ENCODE data around the gene TOX2.

TOX2 gene

DNA sequence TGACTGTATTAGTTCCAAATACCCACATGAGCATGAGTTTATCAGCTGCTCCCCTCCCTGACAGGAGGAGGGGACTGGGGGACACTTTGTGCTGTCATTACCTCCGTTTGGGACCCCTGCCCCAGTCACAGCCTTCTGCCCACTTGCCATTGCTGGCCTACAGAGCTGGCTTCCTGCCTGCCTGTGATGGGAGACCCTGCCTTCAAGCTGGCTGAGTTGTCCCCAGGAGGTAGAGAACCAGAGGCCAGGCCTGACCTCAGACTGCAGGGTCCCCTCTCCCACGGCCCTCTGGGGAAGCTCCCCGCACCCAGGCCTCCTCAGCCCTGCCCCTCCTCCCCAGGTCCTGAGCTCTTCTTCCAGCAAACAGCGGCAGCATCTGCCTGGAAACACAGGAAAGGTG is 166.8 kb downstream of the TOX2 start:
- no peak for ATAC-seq

DNA sequence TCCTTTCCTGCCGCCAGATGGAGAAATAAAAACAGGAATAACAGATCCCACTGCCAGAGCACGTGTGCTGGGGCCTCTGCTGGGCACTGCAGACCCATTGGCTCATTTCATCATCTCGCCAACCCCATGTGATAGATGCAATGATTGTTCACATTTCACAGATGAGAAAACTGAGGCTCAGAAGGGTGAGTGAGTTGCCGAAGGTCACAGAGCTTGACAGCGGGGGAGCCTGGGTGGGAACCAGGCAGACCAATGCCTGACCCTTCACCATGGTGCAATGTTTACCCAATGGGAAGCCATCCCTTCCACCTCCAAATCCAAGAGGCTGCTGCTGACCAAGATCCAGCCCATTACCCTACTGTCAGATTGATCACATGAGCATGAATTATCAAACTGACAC is 167.2 kb downstream of the TOX2 start:
- no peak for ATAC-seq

DNA sequence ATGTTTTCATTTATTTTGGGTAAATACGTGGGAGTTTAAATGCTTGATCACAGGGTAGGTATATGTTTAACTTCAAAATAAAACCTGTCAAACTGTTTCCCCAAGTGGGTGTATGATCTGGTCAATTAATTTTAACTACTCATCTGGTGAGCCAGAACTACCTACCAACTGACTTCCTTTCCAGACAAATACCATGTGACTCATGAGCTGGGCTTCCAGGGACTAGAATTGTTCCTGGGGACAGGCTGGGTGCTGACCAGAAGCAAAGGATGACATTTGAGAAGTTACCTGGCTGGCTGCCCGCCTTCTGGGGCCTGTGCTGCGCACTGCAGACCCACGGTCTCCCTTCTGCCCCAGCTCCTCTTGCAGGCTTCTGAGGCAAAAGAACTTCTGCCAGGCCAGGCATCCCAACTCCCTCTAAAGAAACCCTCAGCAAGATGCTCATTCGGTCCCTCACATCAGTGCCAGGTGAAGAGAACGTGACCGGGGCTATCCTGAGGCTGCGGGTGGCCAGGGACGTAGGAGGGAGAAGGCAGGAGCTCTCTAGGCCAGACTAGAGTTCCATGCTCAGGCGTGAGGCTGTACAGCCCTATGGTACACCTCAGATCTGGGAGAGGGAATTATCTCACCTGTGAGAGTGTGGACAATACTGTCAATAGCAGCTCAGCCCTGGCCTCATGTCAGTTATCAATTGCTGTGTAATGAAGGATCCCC is 168.7 kb downstream of the TOX2 start:
- no peak for ATAC-seq

- ATAC-seq = no peak
Observed at GRCh38 chr20:44084439-44084838, 169.8 kb downstream of the TOX2 start.

DNA sequence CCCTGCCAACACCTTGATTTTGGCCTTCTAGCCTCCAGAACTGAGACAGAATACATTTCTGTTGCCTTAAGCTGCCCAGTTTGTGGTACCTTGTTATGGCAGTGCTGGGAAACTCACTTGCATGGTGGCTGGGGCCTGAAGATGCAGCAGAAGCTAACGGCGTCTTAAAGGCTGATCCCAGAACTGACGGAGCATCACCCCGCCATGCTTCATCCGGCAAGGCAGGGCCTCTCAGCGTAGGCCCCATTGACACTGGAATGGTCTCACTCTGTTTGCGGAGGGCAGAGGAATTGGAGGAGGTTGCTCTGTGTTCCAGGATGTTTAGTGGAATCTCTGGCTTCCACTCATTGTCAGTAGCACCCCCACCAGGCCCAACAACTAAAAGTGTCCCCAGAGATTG is 170.2 kb downstream of the TOX2 start:
- ATAC-seq = no peak

- ATAC-seq = no peak
Observed at GRCh38 chr20:44085616-44086434, 171.2 kb downstream of the TOX2 start.

DNA sequence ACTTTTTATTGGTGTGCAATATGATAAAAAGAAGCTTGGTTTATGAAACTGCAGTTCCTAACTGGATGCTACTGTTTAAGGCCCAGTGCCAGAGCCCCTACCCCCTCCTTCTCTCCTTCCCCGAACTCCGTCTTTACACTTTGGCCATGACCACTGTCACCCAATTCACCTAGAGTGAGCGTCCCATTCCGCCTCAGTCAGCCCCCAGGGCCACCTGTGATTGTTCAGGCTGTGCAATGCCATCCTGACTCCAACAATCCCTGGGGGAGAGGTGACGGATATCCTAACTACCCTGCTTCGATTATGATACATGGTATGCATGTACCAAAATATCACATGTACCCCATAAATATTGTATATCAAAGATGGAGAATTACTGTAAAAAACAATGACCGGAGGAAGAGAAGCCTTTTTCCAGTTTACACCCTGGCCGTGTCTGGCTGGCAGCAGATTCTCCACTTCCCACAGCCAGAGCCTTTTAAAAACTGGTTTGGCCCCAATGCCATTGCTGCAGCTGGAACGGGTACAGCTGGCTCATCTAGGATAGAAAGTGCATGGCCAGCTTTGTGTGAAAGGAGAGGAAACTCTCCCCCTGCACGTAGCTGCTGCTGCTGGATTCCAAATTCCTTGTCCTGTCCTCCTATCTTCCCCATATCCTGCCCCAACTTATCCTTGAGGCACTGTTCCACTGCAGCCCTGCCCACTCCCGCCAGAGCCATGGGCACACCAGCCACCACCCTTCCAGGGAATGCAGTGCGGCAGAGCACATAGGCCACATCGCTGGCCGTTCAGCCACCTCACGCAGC is 172.6 kb downstream of the TOX2 start:
- no peak for ATAC-seq

- ATAC-seq = no peak
Observed at GRCh38 chr20:44087857-44088120, 173.1 kb downstream of the TOX2 start.

DNA sequence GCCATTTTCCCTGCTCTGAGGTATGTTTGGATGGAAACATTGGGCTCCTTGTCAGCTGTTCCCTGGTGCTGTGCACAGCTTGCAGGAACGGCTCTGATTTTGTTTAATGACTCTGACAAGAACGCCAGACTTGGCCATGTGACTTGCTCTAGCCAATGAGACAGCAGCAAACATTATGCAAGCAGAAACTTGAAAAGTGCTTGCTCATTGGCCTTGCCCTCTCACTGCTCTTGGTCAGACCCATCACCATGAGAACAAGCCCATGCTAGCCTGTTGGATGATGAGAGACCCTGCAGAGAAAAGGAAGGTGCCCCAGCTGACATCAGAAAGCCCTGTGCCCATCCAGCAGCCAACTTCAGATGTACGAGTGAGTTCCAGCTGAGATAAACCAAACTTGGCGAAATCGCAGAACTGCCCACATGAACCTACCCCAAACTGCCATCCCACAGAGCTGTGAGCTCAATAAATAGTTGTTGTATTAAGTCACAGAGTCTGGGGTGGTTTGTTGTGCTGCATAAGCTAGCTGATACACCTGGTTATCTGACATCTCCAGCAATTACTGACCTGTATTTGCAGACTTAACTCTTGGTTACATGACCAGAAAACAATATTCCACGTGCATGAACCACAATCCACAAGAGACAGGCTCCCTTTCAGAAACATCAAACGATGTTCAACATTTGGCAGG is 175.5 kb downstream of the TOX2 start:
- peak; percentile 35 to 56 for ATAC-seq

DNA sequence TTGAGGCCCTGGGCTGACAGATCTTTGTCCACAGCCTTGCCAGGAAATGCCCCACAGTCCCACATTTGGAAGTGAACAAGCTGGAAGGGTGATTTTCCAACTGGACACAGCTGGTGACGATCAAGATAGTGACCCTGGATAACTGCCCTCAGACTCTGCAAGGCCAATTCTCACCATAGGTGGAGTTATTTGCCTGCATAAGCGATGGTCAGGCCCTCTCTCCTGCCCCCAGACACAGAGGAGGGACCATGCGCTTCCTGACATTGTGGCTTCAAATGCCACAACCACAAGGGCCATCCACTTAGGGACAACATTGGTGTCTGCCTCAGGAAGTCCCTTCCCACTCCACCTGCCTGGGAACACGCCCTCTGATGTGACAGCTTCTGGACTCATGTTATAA is 176.4 kb downstream of the TOX2 start:
- no peak for ATAC-seq

GRCh38 chr20:44092551-44093248 is 178.0 kb downstream of the TOX2 start:
- ATAC-seq = peak in 1 of 2 donors; percentile 36

DNA sequence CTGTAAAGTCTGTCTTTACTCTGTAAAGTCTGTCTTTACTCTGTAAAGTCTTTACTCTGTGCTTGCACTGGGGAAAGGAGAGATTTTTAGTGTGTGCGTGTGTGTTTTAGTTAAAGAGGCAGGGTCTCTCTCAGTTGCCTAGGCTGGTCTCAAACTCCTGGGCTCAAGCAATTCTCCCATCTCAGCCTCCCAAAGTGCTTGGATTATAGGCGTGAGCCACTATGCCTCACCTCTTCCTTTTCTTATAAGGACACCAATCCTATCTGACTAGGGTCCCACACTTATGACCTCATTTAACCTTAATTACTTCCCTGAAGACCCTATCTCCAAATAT is 178.6 kb downstream of the TOX2 start:
- ATAC-seq = no peak

- ATAC-seq = no peak
Observed at GRCh38 chr20:44095831-44096230, 181.2 kb downstream of the TOX2 start.

- ATAC-seq = no peak
Observed at GRCh38 chr20:44097521-44098255, 183.0 kb downstream of the TOX2 start.

- ATAC-seq = no peak
Observed at GRCh38 chr20:44098256-44098630, 183.6 kb downstream of the TOX2 start.

- no peak for ATAC-seq
Observed at GRCh38 chr20:44098657-44099056, 184.0 kb downstream of the TOX2 start.

DNA sequence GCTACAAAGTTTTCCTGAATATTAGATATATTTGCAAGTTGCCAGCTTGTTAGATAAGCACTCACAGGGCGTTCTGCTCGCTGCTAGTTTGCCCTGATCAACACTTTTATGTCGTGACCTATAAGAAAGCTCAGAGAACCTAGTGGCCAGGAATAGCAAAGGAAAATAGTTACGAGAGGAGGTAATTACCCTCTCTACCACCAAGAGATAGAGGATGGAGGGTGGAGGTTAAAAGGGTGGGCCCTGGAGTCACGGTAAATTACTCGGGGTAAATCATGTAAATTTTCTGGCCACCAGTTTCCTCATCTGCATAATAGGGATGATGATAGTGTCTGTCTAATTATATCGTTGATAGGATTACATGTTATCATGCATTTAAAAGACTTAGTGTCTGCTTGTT is 185.2 kb downstream of the TOX2 start:
- ATAC-seq = no peak

GRCh38 chr20:44102582-44102981 is 187.9 kb downstream of the TOX2 start:
- no peak for ATAC-seq

DNA sequence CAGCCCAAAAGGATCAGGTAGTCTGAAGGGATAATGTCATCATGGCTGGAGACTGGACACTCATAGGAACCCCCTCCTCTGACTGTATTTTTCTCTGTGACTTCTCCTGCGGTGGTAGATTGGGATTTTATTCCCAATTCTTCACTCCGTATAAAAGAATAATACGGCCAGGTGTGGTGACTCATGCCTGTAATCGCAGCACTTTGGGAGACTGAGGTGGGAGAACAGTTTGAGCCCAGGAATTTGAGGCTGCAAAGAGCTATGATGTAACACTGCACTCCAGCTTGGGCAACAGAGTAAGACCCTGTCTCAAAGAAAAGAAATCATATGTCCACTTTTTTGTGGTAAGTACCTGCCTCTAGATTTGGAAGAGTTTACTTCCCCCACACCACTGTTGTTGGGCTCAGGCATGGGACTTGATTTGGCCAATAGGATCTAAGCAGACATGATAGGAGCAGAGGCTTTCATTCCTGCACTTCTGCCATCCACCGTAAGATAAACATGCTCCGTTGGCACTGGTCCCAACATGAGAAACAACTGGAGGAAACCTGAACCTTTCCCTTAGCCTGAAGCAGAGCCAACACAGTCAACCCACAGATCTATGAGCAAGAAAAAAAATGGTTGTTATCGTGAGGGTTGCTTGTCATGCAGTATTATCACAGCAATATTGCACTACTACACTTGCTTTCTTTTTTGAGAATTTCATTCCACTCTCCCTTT is 190.3 kb downstream of the TOX2 start:
- ATAC-seq = no peak

DNA sequence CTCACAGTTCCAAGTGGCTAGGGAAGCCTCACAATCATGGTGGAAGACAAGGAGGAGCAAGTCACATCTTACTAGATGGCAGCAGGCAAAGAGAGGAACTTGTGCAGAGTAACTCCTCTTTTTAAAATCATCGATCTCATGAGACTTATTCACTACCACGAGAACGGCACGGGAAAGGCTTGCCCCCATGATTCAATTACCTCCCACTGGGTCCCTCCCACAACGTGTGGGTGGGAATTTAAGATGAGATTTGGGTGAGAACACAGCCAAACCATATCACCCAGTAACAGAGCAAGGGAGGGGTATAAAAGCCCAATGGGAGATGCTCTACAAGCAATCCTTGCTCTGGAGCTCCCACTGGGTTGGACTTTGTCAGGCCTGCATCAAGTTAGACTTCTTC is 192.0 kb downstream of the TOX2 start:
- no peak for ATAC-seq

GRCh38 chr20:44109951-44110361 is 195.3 kb downstream of the TOX2 start:
- no peak for ATAC-seq

Data from activated CD4-positive, CD25-positive, alpha-beta regulatory T cell treated with anti-CD3 and anti-CD28 coated beads, Interleukin-2, amount 50 U/mL, for 24 hours (primary cell).